ENCODE results near the gene CREB3L1.

CREB3L1 gene

GRCh38 chr11:46246521-46246920 is 30.9 kb upstream of the CREB3L1 start:
- TF ChIP-seq CSDC2 (CRISPR knock-in tag; IDR thresholded peaks at IDR 0.05), result no peak
- no peak for TF ChIP-seq ZNF565 (CRISPR knock-in tag; conservative IDR thresholded peaks at IDR 0.05; ENCODE audit: low read depth)
- TF ChIP-seq BACH2 (CRISPR knock-in tag; IDR thresholded peaks at IDR 0.05; ENCODE audit: borderline replicate concordance), result no peak
- no peak for TF ChIP-seq ZFP30 (CRISPR knock-in tag; IDR thresholded peaks at IDR 0.05)
- TF ChIP-seq ZNF70 (CRISPR knock-in tag; IDR thresholded peaks at IDR 0.05), result no peak
- no peak for TF ChIP-seq PATZ1 (CRISPR knock-in tag; IDR thresholded peaks at IDR 0.05; ENCODE audit: borderline replicate concordance)
- no peak for TF ChIP-seq TCF4 (CRISPR knock-in tag; IDR thresholded peaks at IDR 0.05; ENCODE audit: borderline replicate concordance)
- no peak for TF ChIP-seq ESRRG (CRISPR knock-in tag; IDR thresholded peaks at IDR 0.05)
- no peak for TF ChIP-seq TSHZ2 (CRISPR knock-in tag; IDR thresholded peaks at IDR 0.05)
- no peak for TF ChIP-seq POU6F1 (CRISPR knock-in tag; IDR thresholded peaks at IDR 0.05; ENCODE audit: borderline replicate concordance, low read depth)
- no peak for TF ChIP-seq ARNTL (CRISPR knock-in tag; IDR thresholded peaks at IDR 0.05; ENCODE audit: borderline replicate concordance, low read depth)
- TF ChIP-seq SNAI2 (CRISPR knock-in tag; IDR thresholded peaks at IDR 0.05), result no peak
- TF ChIP-seq ISL1 (CRISPR knock-in tag; IDR thresholded peaks at IDR 0.05), result no peak
- TF ChIP-seq CREB5 (CRISPR knock-in tag; IDR thresholded peaks at IDR 0.05; ENCODE audit: low read depth), result no peak
- no peak for TF ChIP-seq TOX (CRISPR knock-in tag; IDR thresholded peaks at IDR 0.05; ENCODE audit: borderline replicate concordance)
- no peak for TF ChIP-seq PPARA (CRISPR knock-in tag; IDR thresholded peaks at IDR 0.05; ENCODE audit: borderline replicate concordance)
- no peak for TF ChIP-seq GLIS3 (CRISPR knock-in tag; IDR thresholded peaks at IDR 0.05)
- TF ChIP-seq CSRNP3 (CRISPR knock-in tag; IDR thresholded peaks at IDR 0.05), result no peak
- no peak for ATAC-seq

- ATAC-seq, result 0 out of 3 replicates have a peak, but pooled peaks have one; percentile 4
- no peak for TF ChIP-seq ISL1 (CRISPR knock-in tag; IDR thresholded peaks at IDR 0.05)
- no peak for TF ChIP-seq POU6F1 (CRISPR knock-in tag; IDR thresholded peaks at IDR 0.05; ENCODE audit: borderline replicate concordance, low read depth)
- TF ChIP-seq RARB (CRISPR knock-in tag; IDR thresholded peaks at IDR 0.05), result no peak
- no peak for TF ChIP-seq TOX (CRISPR knock-in tag; IDR thresholded peaks at IDR 0.05; ENCODE audit: borderline replicate concordance)
- no peak for TF ChIP-seq CSRNP3 (CRISPR knock-in tag; IDR thresholded peaks at IDR 0.05)
- no peak for TF ChIP-seq GLIS3 (CRISPR knock-in tag; IDR thresholded peaks at IDR 0.05)
- no peak for TF ChIP-seq CREB5 (CRISPR knock-in tag; IDR thresholded peaks at IDR 0.05; ENCODE audit: low read depth)
- no peak for TF ChIP-seq TCF4 (CRISPR knock-in tag; IDR thresholded peaks at IDR 0.05; ENCODE audit: borderline replicate concordance)
Observed at GRCh38 chr11:46247090-46247489, 30.4 kb upstream of the CREB3L1 start.

All from SK-N-SH treated with all-trans-retinoic acid at 6 μM for 48 hours (cell line).